ENCODE measurements around the gene PODXL. TPM values are rescaled to one million over a fixed set of nuclear protein-coding genes. Genes with fewer than 3 reads are reported as not detected.
A peak's percentile ranks its signal among the peaks of the same experiment; 100 is the strongest.

The PODXL gene
- total and polyA plus RNA-seq, 2 donors (not counting 3 experiments of a cell fraction or from before 2014, with no cell fraction given), result 86.4 to 156 TPM

DNA sequence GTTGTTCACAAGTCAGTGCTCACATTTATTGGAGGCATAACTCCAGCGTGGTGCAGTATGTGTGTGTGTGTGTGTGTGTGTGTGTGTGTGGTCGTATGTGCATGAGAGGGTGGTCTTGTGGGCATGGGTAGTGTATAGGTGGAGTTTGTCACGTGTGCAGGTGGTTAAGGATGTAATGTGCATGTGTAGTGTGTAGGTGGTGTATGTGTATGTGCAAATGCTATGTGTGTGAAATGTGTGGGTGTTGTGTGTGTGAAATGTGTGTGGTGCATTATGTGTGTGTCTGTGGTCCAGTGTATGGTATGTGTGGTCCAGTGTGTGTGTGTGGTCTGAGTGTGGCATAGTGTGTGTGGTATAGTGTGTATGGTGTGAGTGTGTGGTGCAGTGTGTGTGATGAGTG lies 30.3 kb upstream of the PODXL start:
- BruUV-seq (replicated peaks), result no TSS peak
- TF ChIP-seq POLR2AphosphoS5 (IDR thresholded peaks at IDR 0.05; ENCODE audit: insufficient read depth, low read depth, low read length) (no peak), FOS (IDR thresholded peaks at IDR 0.05; ENCODE audit: borderline replicate concordance, insufficient read depth, low read length) (no peak), EZH2 (IDR thresholded peaks at IDR 0.05; ENCODE audit: borderline replicate concordance, low read depth, low read length, severe bottlenecking) (no peak)
- CTCF ChIA-PET, result interaction anchor here (1.1 to 1.6 kb wide), 2 partner anchors 41 to 68 kb away, joined by 3 to 5 read pairs; no protein-coding TSS in a partner anchor

DNA sequence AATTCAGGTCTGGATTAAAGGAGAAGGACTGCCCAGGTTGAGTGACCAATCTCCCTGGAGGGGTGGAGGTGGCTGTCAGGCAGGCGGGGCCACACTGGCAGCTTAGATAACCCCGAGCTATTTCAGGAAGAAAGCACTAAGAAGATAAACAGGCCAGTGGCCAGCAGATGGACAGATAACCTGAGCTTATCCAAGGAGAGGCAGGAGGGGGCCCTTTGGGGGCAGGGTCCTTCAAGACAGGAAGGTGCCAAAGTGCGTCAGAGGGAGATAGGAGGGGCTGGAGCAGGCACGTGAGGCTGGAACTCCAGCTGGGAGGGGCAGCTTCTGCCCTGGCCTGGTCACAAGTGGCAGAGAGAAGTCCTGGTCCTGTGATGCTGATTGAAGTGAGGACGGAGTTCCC lies 29.8 kb upstream of the PODXL start:
- intact Hi-C loops (cut with micrococcal nuclease), result no loop called here
- no peak overlapping the region for H2AFZ ChIP-seq (ENCODE audit: low read depth, low read length)
- ChIA-PET POLR2A (no interaction called here), CTCF (interaction anchor here (1.1 to 1.6 kb wide), 3 partner anchors 23 to 68 kb away, joined by 3 to 5 read pairs (median 3); no protein-coding TSS in a partner anchor)
- no TSS peak for BruUV-seq (replicated peaks)
- H3K79me2 ChIP-seq (ENCODE audit: control insufficient read depth, insufficient read depth, low read length), result no peaks in the 10 kb centered on the region
- no peak overlapping the region for H3K4me3 ChIP-seq (replicated peaks in 1 of 3; ENCODE audit: insufficient read depth in 1 of 3, low read depth in 1 of 3, low read length in 3 of 3)
- no peaks in the 10 kb centered on the region for H3K9me1 ChIP-seq (replicated peaks; ENCODE audit: control insufficient read depth, extremely low read depth, insufficient read depth, low read length)
- no peak overlapping the region for H3K27ac ChIP-seq (ENCODE audit: insufficient read depth, low read depth, low read length)
- DNase-seq (ENCODE audit: low read depth, low spot score) (peak; percentile 47), FAIRE-seq (peak; percentile 57)
- H4K20me1 ChIP-seq (replicated peaks; ENCODE audit: control insufficient read depth, extremely low read depth, insufficient read depth, low read length), result no peaks in the 10 kb centered on the region
- H3K9me3 ChIP-seq (replicated peaks; ENCODE audit: control insufficient read depth, insufficient read depth, low read length), result no peaks in the 10 kb centered on the region
- H3K36me3 ChIP-seq (ENCODE audit: control insufficient read depth in 2 of 2, extremely low read depth in 1 of 2, insufficient read depth in 2 of 2, low read length in 2 of 2), result no peaks in the 10 kb centered on the region
- TF ChIP-seq JUN (IDR thresholded peaks at IDR 0.05; ENCODE audit: borderline replicate concordance, insufficient read depth, insufficient read length, low read depth), result no peak
- TF ChIP-seq FOS (IDR thresholded peaks at IDR 0.05; ENCODE audit: borderline replicate concordance, insufficient read depth, low read length), result no peak
- TF ChIP-seq, protein P1, sequence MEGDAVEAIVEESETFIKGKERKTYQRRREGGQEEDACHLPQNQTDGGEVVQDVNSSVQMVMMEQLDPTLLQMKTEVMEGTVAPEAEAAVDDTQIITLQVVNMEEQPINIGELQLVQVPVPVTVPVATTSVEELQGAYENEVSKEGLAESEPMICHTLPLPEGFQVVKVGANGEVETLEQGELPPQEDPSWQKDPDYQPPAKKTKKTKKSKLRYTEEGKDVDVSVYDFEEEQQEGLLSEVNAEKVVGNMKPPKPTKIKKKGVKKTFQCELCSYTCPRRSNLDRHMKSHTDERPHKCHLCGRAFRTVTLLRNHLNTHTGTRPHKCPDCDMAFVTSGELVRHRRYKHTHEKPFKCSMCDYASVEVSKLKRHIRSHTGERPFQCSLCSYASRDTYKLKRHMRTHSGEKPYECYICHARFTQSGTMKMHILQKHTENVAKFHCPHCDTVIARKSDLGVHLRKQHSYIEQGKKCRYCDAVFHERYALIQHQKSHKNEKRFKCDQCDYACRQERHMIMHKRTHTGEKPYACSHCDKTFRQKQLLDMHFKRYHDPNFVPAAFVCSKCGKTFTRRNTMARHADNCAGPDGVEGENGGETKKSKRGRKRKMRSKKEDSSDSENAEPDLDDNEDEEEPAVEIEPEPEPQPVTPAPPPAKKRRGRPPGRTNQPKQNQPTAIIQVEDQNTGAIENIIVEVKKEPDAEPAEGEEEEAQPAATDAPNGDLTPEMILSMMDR (IDR thresholded peaks at IDR 0.05; ENCODE audit: extremely low read depth in 1 of 2, insufficient read depth in 1 of 2, low read depth in 1 of 2, low read length in 2 of 2), result no peak
- TF ChIP-seq MYC (IDR thresholded peaks at IDR 0.05; ENCODE audit: low read depth, low read length), result no peak
- no peak for TF ChIP-seq POLR2AphosphoS5 (IDR thresholded peaks at IDR 0.05; ENCODE audit: insufficient read depth, low read depth, low read length)
- peak; percentile 48 for TF ChIP-seq GATA2 (IDR thresholded peaks at IDR 0.05; ENCODE audit: insufficient read depth, insufficient read length, low read depth, low read length)
- TF ChIP-seq, protein P2, sequence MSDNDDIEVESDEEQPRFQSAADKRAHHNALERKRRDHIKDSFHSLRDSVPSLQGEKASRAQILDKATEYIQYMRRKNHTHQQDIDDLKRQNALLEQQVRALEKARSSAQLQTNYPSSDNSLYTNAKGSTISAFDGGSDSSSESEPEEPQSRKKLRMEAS (IDR thresholded peaks at IDR 0.05; ENCODE audit: insufficient read depth, insufficient read length), result peak; percentile 39
- TF ChIP-seq EZH2 (IDR thresholded peaks at IDR 0.05; ENCODE audit: borderline replicate concordance, low read depth, low read length, severe bottlenecking), result no peak
- TF ChIP-seq POLR2A (IDR thresholded peaks at IDR 0.05; ENCODE audit: low read depth, low read length), result no peak
- no peak overlapping the region for H3K9ac ChIP-seq (replicated peaks; ENCODE audit: extremely low read depth, insufficient read depth, low read length)
- peaks cover 7% of the 10 kb centered on the region for H3K4me1 ChIP-seq (ENCODE audit: control insufficient read depth, extremely low read depth, insufficient read depth, low read length)
- no peaks in the 10 kb centered on the region for H3K27me3 ChIP-seq (ENCODE audit: control insufficient read depth in 2 of 2, insufficient read depth in 2 of 2, low read length in 2 of 2)
- dilution Hi-C loops (cut with MboI; ENCODE audit: extremely low pct_ligation_motif_present, low sequenced_read_pairs), result no loop called here
- H3K4me2 ChIP-seq (ENCODE audit: insufficient read depth, low read length), result no peak overlapping the region

More for the DNA sequence above, 30.3 kb upstream of the PODXL start:
- FAIRE-seq (peak; percentile 26), DNase-seq (ENCODE audit: low read depth, low spot score) (no peak)
- Histone ChIP-seq H3K79me2 (ENCODE audit: control insufficient read depth, insufficient read depth, low read length) (no peaks in the 10 kb centered on the region), H3K4me2 (ENCODE audit: insufficient read depth, low read length) (no peak overlapping the region), H3K4me3 (replicated peaks in 1 of 3; ENCODE audit: insufficient read depth in 1 of 3, low read depth in 1 of 3, low read length in 3 of 3) (no peak overlapping the region), H3K4me1 (ENCODE audit: control insufficient read depth, extremely low read depth, insufficient read depth, low read length) (peaks cover 2% of the 10 kb centered on the region), H2AFZ (ENCODE audit: low read depth, low read length) (no peak overlapping the region), H3K27ac (ENCODE audit: insufficient read depth, low read depth, low read length) (no peak overlapping the region), H3K9me1 (replicated peaks; ENCODE audit: control insufficient read depth, extremely low read depth, insufficient read depth, low read length) (no peaks in the 10 kb centered on the region), H3K27me3 (ENCODE audit: control insufficient read depth in 2 of 2, insufficient read depth in 2 of 2, low read length in 2 of 2) (peaks cover 0 to 1% of the 10 kb centered on the region in 2 experiments), H3K9ac (replicated peaks; ENCODE audit: extremely low read depth, insufficient read depth, low read length) (no peak overlapping the region), H4K20me1 (replicated peaks; ENCODE audit: control insufficient read depth, extremely low read depth, insufficient read depth, low read length) (no peaks in the 10 kb centered on the region), H3K36me3 (ENCODE audit: control insufficient read depth in 2 of 2, extremely low read depth in 1 of 2, insufficient read depth in 2 of 2, low read length in 2 of 2) (no peaks in the 10 kb centered on the region), H3K9me3 (replicated peaks; ENCODE audit: control insufficient read depth, insufficient read depth, low read length) (no peaks in the 10 kb centered on the region)
- POLR2A ChIA-PET, result no interaction called here
- intact Hi-C loops (cut with micrococcal nuclease), result no loop called here
- dilution Hi-C loops (cut with MboI; ENCODE audit: extremely low pct_ligation_motif_present, low sequenced_read_pairs), result no loop called here

All from endothelial cell of umbilical vein (primary cell).